H9 (cell line): ENCODE results near the gene SHISA7. TPM values are rescaled to one million over a fixed set of nuclear protein-coding genes. Genes with fewer than 3 reads are reported as not detected.

Experiments
- DNase-seq: peaks from one replicate; pipeline ENCODE4 v3.0.0-alpha.2; 2017
- H2AFZ ChIP-seq: one replicate; pipeline ENCODE4 v1.6.1; 2013; ENCODE audit warnings: mild to moderate bottlenecking, low read length, control low read depth, moderate library complexity
- H2AK5ac ChIP-seq: 2 replicates; pipeline ENCODE4 v1.6.1; 2013; ENCODE audit warnings: low read length, control low read depth, mixed read lengths; ENCODE audit not compliant: insufficient read length
- H2BK120ac ChIP-seq: one replicate; pipeline ENCODE4 v1.6.1; 2013; ENCODE audit warnings: low read depth, mild to moderate bottlenecking, low read length, control low read depth, inconsistent platforms; ENCODE audit not compliant: poor library complexity, severe bottlenecking
- H2BK12ac ChIP-seq: 2 replicates; pipeline ENCODE4 v1.6.1; 2013; ENCODE audit warnings: low read length, control low read depth, mixed read lengths, low read depth; ENCODE audit not compliant: insufficient read length
- H2BK15ac ChIP-seq: 2 replicates; pipeline ENCODE4 v1.6.1; 2013; ENCODE audit warnings: low read depth, low read length, control low read depth
- H2BK20ac ChIP-seq: one replicate; pipeline ENCODE4 v1.6.1; 2013; ENCODE audit warnings: low read depth, mild to moderate bottlenecking, low read length, control low read depth, inconsistent platforms; ENCODE audit not compliant: poor library complexity, severe bottlenecking
- H2BK5ac ChIP-seq: 2 replicates; pipeline ENCODE4 v1.6.1; 2013; ENCODE audit warnings: low read length, control low read depth, mixed read lengths; ENCODE audit not compliant: insufficient read length
- H3K14ac ChIP-seq: 2 replicates; pipeline ENCODE4 v1.6.1; 2013; ENCODE audit warnings: low read length, control low read depth; ENCODE audit not compliant: insufficient read depth
- H3K18ac ChIP-seq: 2 replicates; pipeline ENCODE4 v1.6.1; 2013; ENCODE audit warnings: low read depth, mild to moderate bottlenecking, mixed read lengths, low read length, control low read depth; ENCODE audit not compliant: insufficient read length
- H3K23ac ChIP-seq: 2 replicates; pipeline ENCODE4 v1.6.1; 2013; ENCODE audit warnings: low read length, control low read depth, mixed read lengths, low read depth; ENCODE audit not compliant: insufficient read length
- H3K23me2 ChIP-seq: 2 replicates; pipeline ENCODE4 v1.6.1; 2013; ENCODE audit warnings: low read depth, mild to moderate bottlenecking, mixed read lengths, low read length, control low read depth; ENCODE audit not compliant: insufficient read length, poor library complexity, severe bottlenecking
- H3K27ac ChIP-seq: 2 replicates; pipeline ENCODE4 v1.5.1; 2013; ENCODE audit warnings: low read length, control low read depth, mixed read lengths, low read depth; ENCODE audit not compliant: insufficient read length
- H3K27me3 ChIP-seq: 2 replicates; pipeline ENCODE4 v1.6.1; 2013; ENCODE audit warnings: low read length, control low read depth, inconsistent platforms; ENCODE audit not compliant: insufficient read depth
- H3K4ac ChIP-seq: 2 replicates; pipeline ENCODE4 v1.6.1; 2013; ENCODE audit warnings: low read depth, mild to moderate bottlenecking, control low read depth, inconsistent platforms, low read length, moderate library complexity
- H3K4me1 ChIP-seq: 2 replicates; pipeline ENCODE4 v1.6.1; 2013; ENCODE audit warnings: low read length, control low read depth, inconsistent platforms; ENCODE audit not compliant: insufficient read depth
- H3K4me2 ChIP-seq: 2 replicates; pipeline ENCODE4 v1.6.1; 2013; ENCODE audit warnings: low read length, control low read depth, mixed read lengths; ENCODE audit not compliant: insufficient read length, insufficient read depth
- H3K56ac ChIP-seq: 2 replicates; pipeline ENCODE4 v1.6.1; 2013; ENCODE audit warnings: low read depth, mild to moderate bottlenecking, mixed read lengths, low read length, control low read depth; ENCODE audit not compliant: insufficient read length
- H3K79me1 ChIP-seq: 2 replicates; pipeline ENCODE4 v1.6.1; 2013; ENCODE audit warnings: low read depth, mild to moderate bottlenecking, moderate library complexity, low read length, control low read depth, inconsistent platforms; ENCODE audit not compliant: insufficient read depth, poor library complexity, severe bottlenecking
- H3K79me2 ChIP-seq: 2 replicates; pipeline ENCODE4 v1.6.1; 2013; ENCODE audit warnings: low read length, control low read depth, inconsistent platforms; ENCODE audit not compliant: insufficient read depth
- H3K9ac ChIP-seq: 2 replicates; pipeline ENCODE4 v1.6.1; 2013; ENCODE audit warnings: low read length, control low read depth, mixed read lengths; ENCODE audit not compliant: insufficient read length; ENCODE audit errors: extremely low read depth
- H3K9me3 ChIP-seq: one replicate; pipeline ENCODE4 v1.6.1; 2013; ENCODE audit warnings: low read depth, low read length, inconsistent platforms; ENCODE audit not compliant: control insufficient read depth
- H3T11ph ChIP-seq: one replicate; pipeline ENCODE4 v1.6.1; 2013; ENCODE audit warnings: mild to moderate bottlenecking, low read length, control low read depth, inconsistent platforms
- H4K20me1 ChIP-seq: one replicate; pipeline ENCODE4 v1.6.1; 2013; ENCODE audit not compliant: control insufficient read depth, insufficient read length, insufficient read depth
- H4K5ac ChIP-seq: 2 replicates; pipeline ENCODE4 v1.6.1; 2013; ENCODE audit warnings: low read depth, mild to moderate bottlenecking, mixed read lengths, low read length, control low read depth; ENCODE audit not compliant: insufficient read length
- H4K8ac ChIP-seq: replicated peaks from 2 replicates; pipeline ENCODE4 v1.6.1; 2013; ENCODE audit warnings: low read length, control low read depth, mixed read lengths, low read depth; ENCODE audit not compliant: insufficient read length
- H4K91ac ChIP-seq: 2 replicates; pipeline ENCODE4 v1.6.1; 2013; ENCODE audit warnings: low read depth, mild to moderate bottlenecking, moderate library complexity, mixed read lengths, low read length, control low read depth; ENCODE audit not compliant: insufficient read length
- H3K27ac Mint-ChIP-seq, 3 experiments: 2 replicates in 2 of 3; 3 replicates in 1 of 3; pipeline ENCODE4 v1.8.0; 2020 to 2021; ENCODE audit warnings: mixed read lengths in 3 of 3, mild to moderate bottlenecking in 1 of 3, moderate library complexity in 1 of 3
- H3K27me3 Mint-ChIP-seq: 2 replicates; pipeline ENCODE4 v1.8.0; 2021; ENCODE audit warnings: low read depth, mild to moderate bottlenecking, moderate library complexity, mixed read lengths
- H3K36me3 Mint-ChIP-seq, 3 experiments: 2 replicates in 2 of 3; 3 replicates in 1 of 3; pipeline ENCODE4 v1.8.0; 2020 to 2021; ENCODE audit warnings: low read depth in 3 of 3, mixed read lengths in 3 of 3; ENCODE audit not compliant: insufficient read depth in 1 of 3
- H3K4me1 Mint-ChIP-seq, 2 experiments: 2 replicates each; pipeline ENCODE4 v1.8.0; 2020; ENCODE audit warnings: mixed read lengths in 2 of 2
- H3K4me3 Mint-ChIP-seq, 2 experiments: 2 replicates in 1 of 2; 3 replicates in 1 of 2; pipeline ENCODE4 v1.8.0; 2020 to 2021; ENCODE audit warnings: mild to moderate bottlenecking in 2 of 2, mixed read lengths in 2 of 2, moderate library complexity in 1 of 2
- H3K9me3 Mint-ChIP-seq, 2 experiments: 2 replicates in 1 of 2; 3 replicates in 1 of 2; pipeline ENCODE4 v1.8.0; 2020; ENCODE audit warnings: mild to moderate bottlenecking in 2 of 2, mixed read lengths in 2 of 2, moderate library complexity in 1 of 2
- CTCF ChIP-seq: fragments of 200-600 bp; sonication (generic); conservative IDR thresholded peaks from 3 replicates; pipeline ENCODE4 v1.8.0; 2021; ENCODE audit warnings: antibody characterized with exemption, mild to moderate bottlenecking
- WGBS: extraction: QIAGEN DNeasy Blood & Tissue Kit; methylation state at CpG from one replicate; pipeline ENCODE4 v1.1.7; 2013; ENCODE audit warnings: missing lambda C conversion rate, low lambda C conversion rate, mixed read lengths; ENCODE audit not compliant: insufficient read length; ENCODE audit errors: extremely low coverage; 5-methylcytosine and 5-hydroxymethylcytosine counted together
- total RNA-seq: library from RNA; stranded (reverse); gene quantifications from 2 replicates; pipeline ENCODE4 v1.2.1, GENCODE V29; 2021

The SHISA7 gene
- total RNA-seq, 1 experiment from 2014 or later = 0.31 TPM

- Mint-ChIP-seq H3K27ac (no peak overlapping the region), H3K36me3 (peaks cover 0 to 2% (median 0%) of the 10 kb centered on the region in 3 experiments; a peak in 1 of 7 replicates), H3K4me3 (no peak overlapping the region), H3K4me1 (peaks cover 0 to 5% of the 10 kb centered on the region in 2 experiments; a peak in 2 of 4 replicates), H3K27me3 (peaks cover 41% of the 10 kb centered on the region), H3K9me3 (peaks cover 6 to 10% of the 10 kb centered on the region in 2 experiments; a peak in 4 of 5 replicates)
- no peak overlapping the region for H3K4ac ChIP-seq
- H2BK5ac ChIP-seq = no peak overlapping the region
- no peak for DNase-seq
- no peak overlapping the region for H2BK20ac ChIP-seq
- TF ChIP-seq CTCF = no peak
- no peak overlapping the region for H2AFZ ChIP-seq
- H3K9ac ChIP-seq = no peak overlapping the region
- H3K79me2 ChIP-seq = no peaks in the 10 kb centered on the region
- H3K23ac ChIP-seq = no peak overlapping the region
- H3K4me1 ChIP-seq = no peaks in the 10 kb centered on the region
- no peaks in the 10 kb centered on the region for H3K79me1 ChIP-seq
- no peak overlapping the region for H3K14ac ChIP-seq
- H3K9me3 ChIP-seq = no peaks in the 10 kb centered on the region
- H4K8ac ChIP-seq = no peak overlapping the region
- no peaks in the 10 kb centered on the region for H4K20me1 ChIP-seq
- no peak overlapping the region for H3K27ac ChIP-seq
- H3K4me2 ChIP-seq = no peak overlapping the region
- no peak overlapping the region for H2BK15ac ChIP-seq
- no peak overlapping the region for H2AK5ac ChIP-seq
- H4K91ac ChIP-seq = no peak overlapping the region
- WGBS = 100% methylated on average over 4 of the region's 4 CpGs
- H4K5ac ChIP-seq = peak overlapping the region; percentile 31
- no peak overlapping the region for H2BK12ac ChIP-seq
- no peaks in the 10 kb centered on the region; the same call in 1 of the 2 replicates for H3K27me3 ChIP-seq
- no peak overlapping the region for H3T11ph ChIP-seq
- H3K23me2 ChIP-seq = peaks cover 3% of the 10 kb centered on the region
- H3K56ac ChIP-seq = no peak overlapping the region
- H3K18ac ChIP-seq = no peak overlapping the region
- H2BK120ac ChIP-seq = no peak overlapping the region
These were observed 8.1 kb downstream of the SHISA7 start for GRCh38 chr19:55435020-55435419.
